ENCODE measurements around the gene IRS1.

The IRS1 gene

DNA sequence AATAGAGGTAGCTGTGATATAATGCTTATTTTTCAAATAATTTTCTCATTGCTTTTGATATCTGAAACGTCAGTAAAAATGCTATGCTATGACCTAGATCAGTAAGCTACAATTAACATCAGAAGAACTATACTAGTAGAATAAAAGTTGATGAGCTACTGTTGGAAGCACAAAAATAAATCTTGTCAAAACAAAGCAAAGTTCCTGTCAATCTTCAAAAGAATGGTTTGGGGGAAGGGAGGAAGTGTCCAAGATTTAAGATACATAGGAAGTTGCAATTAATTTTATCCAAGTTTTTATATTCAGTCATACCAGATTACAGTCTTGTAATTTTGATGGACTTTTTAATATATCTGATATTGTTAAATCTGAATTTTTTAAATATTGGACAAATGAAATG, 19.2 kb downstream of the IRS1 start:
- DNase-seq (ENCODE audit: low read depth) = no peak
- TF ChIP-seq CTCF (IDR thresholded peaks at IDR 0.05; ENCODE audit: low read depth, low read length, missing control alignments) = no peak
- no peak overlapping the region for H3K4me3 ChIP-seq (ENCODE audit: low read depth, low read length)

GRCh38 chr2:226777611-226778010, 22.0 kb downstream of the IRS1 start:
- H3K4me3 ChIP-seq (ENCODE audit: low read depth, low read length) = no peak overlapping the region
- no peak for TF ChIP-seq CTCF (IDR thresholded peaks at IDR 0.05; ENCODE audit: low read depth, low read length, missing control alignments)
- no peak for DNase-seq (ENCODE audit: low read depth)

- H3K4me3 ChIP-seq (ENCODE audit: low read depth, low read length) = no peak overlapping the region
- no peak for TF ChIP-seq CTCF (IDR thresholded peaks at IDR 0.05; ENCODE audit: low read depth, low read length, missing control alignments)
- DNase-seq (ENCODE audit: low read depth) = no peak
Measured at GRCh38 chr2:226776104-226776503, 23.5 kb downstream of the IRS1 start.

- H3K4me3 ChIP-seq (ENCODE audit: low read depth, low read length) = no peak overlapping the region
- TF ChIP-seq CTCF (IDR thresholded peaks at IDR 0.05; ENCODE audit: low read depth, low read length, missing control alignments) = no peak
- no peak for DNase-seq (ENCODE audit: low read depth)
Measured at GRCh38 chr2:226775032-226775509, 24.5 kb downstream of the IRS1 start.

GRCh38 chr2:226773291-226773690, 26.3 kb downstream of the IRS1 start:
- TF ChIP-seq CTCF (IDR thresholded peaks at IDR 0.05; ENCODE audit: low read depth, low read length, missing control alignments) = no peak
- no peak overlapping the region for H3K4me3 ChIP-seq (ENCODE audit: low read depth, low read length)
- DNase-seq (ENCODE audit: low read depth) = no peak

DNA sequence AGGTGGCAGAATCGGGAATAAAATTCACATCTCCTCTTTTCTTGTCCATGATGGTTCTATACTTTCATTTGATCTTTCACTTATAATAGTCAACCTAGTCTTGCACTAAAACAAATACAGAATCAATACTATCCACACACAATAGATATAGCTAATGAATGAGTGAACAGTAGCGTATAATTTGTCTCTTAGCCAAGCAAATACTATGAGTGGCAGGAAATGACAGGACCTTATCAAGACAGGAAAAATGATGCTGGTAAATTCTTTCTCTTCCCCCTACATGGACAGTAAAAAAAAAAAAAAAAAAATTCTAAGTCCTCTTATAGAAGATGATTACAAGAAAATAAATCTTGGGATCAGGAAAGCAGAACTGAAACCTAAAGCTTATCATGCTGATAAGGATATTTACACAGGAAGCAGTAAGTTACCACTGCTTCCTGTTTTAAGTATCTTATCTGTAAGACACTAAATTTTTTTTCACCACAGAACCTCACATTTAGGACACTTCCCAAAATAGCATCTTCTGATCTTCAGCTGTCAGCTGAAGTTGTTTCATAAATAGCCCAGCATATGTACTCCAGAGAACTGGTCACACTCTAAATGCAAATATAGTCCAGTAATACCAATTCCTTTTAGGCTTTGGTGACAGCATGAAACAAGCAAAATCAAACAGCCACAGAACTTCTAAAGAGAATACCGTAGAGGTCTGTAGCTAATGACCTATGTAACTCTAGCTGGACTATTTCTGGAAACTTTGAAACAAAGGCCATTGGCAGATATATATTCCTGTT, 27.0 kb downstream of the IRS1 start:
- no peak overlapping the region for H3K4me3 ChIP-seq (ENCODE audit: low read depth, low read length)
- no peak for TF ChIP-seq CTCF (IDR thresholded peaks at IDR 0.05; ENCODE audit: low read depth, low read length, missing control alignments)
- peak; percentile 80 for DNase-seq (ENCODE audit: low read depth)

GRCh38 chr2:226771067-226771466, 28.6 kb downstream of the IRS1 start:
- TF ChIP-seq CTCF (IDR thresholded peaks at IDR 0.05; ENCODE audit: low read depth, low read length, missing control alignments) = no peak
- no peak for DNase-seq (ENCODE audit: low read depth)
- H3K4me3 ChIP-seq (ENCODE audit: low read depth, low read length) = no peak overlapping the region
